ENCODE data around the gene NEK6.

Gene NEK6

GRCh38 chr9:124295159-124295794 lies 37.5 kb downstream of the NEK6 start:
- peak; percentile 18; the same call in 1 of the 2 replicates for TF ChIP-seq TCF4 (CRISPR knock-in tag; IDR thresholded peaks at IDR 0.05; ENCODE audit: borderline replicate concordance)
- no peak for TF ChIP-seq GLIS3 (CRISPR knock-in tag; IDR thresholded peaks at IDR 0.05)
- TF ChIP-seq CREB5 (CRISPR knock-in tag; IDR thresholded peaks at IDR 0.05; ENCODE audit: low read depth), result no peak
- no peak for TF ChIP-seq RARB (CRISPR knock-in tag; IDR thresholded peaks at IDR 0.05)
- no peak for TF ChIP-seq CSRNP3 (CRISPR knock-in tag; IDR thresholded peaks at IDR 0.05)
- TF ChIP-seq PPARA (CRISPR knock-in tag; IDR thresholded peaks at IDR 0.05; ENCODE audit: borderline replicate concordance), result no peak
- no peak for TF ChIP-seq PATZ1 (CRISPR knock-in tag; IDR thresholded peaks at IDR 0.05; ENCODE audit: borderline replicate concordance)
- no peak for TF ChIP-seq ZNF565 (CRISPR knock-in tag; conservative IDR thresholded peaks at IDR 0.05; ENCODE audit: low read depth)
- peak; percentile 2; the same call in 1 of the 3 replicates for ATAC-seq

GRCh38 chr9:124296094-124296493 lies 38.3 kb downstream of the NEK6 start:
- TF ChIP-seq CREB5 (CRISPR knock-in tag; IDR thresholded peaks at IDR 0.05; ENCODE audit: low read depth) (no peak), ESRRG (CRISPR knock-in tag; IDR thresholded peaks at IDR 0.05) (no peak), ZNF565 (CRISPR knock-in tag; conservative IDR thresholded peaks at IDR 0.05; ENCODE audit: low read depth) (no peak), TSHZ2 (CRISPR knock-in tag; IDR thresholded peaks at IDR 0.05) (no peak), ZFP30 (CRISPR knock-in tag; IDR thresholded peaks at IDR 0.05) (no peak), CSDC2 (CRISPR knock-in tag; IDR thresholded peaks at IDR 0.05) (no peak), ZNF70 (CRISPR knock-in tag; IDR thresholded peaks at IDR 0.05) (no peak), POU6F1 (CRISPR knock-in tag; IDR thresholded peaks at IDR 0.05; ENCODE audit: borderline replicate concordance, low read depth) (no peak), ZNF8 (CRISPR knock-in tag; IDR thresholded peaks at IDR 0.05) (no peak), BACH2 (CRISPR knock-in tag; IDR thresholded peaks at IDR 0.05; ENCODE audit: borderline replicate concordance) (no peak), RARB (CRISPR knock-in tag; IDR thresholded peaks at IDR 0.05) (no peak), ISL1 (CRISPR knock-in tag; IDR thresholded peaks at IDR 0.05) (no peak)
- no peak for ATAC-seq

GRCh38 chr9:124296796-124297550 lies 39.2 kb downstream of the NEK6 start:
- TF ChIP-seq BACH2 (CRISPR knock-in tag; IDR thresholded peaks at IDR 0.05; ENCODE audit: borderline replicate concordance), result no peak

More at GRCh38 chr9:124296796-124297550, 39.2 kb downstream of the NEK6 start:
- ATAC-seq, result no peak

All from SK-N-SH treated with all-trans-retinoic acid at 6 μM for 48 hours (cell line).